AG09309 (cell line): ENCODE results near the gene CCT7.

ENCODE experiments used
- DNase-seq: peaks from one replicate; pipeline ENCODE4 v3.0.0-alpha.2; 2010; ENCODE audit warnings: low read depth
- H3K4me3 ChIP-seq: 2 replicates; pipeline ENCODE4 v1.5.1; 2011; ENCODE audit warnings: mild to moderate bottlenecking, low read depth, low read length, moderate library complexity; ENCODE audit not compliant: control insufficient read depth
- CTCF ChIP-seq: IDR thresholded peaks from 2 replicates; pipeline ENCODE4 v1.5.1; 2011; ENCODE audit warnings: mild to moderate bottlenecking, low read depth, low read length, inconsistent platforms; ENCODE audit not compliant: insufficient read depth, control insufficient read depth; ENCODE audit errors: missing control alignments

Gene CCT7

GRCh38 chr2:73290049-73290839 lies 56.1 kb downstream of the CCT7 start:
- DNase-seq = no peak
- peak; percentile 71 for TF ChIP-seq CTCF
- H3K4me3 ChIP-seq = no peak overlapping the region

GRCh38 chr2:73291093-73291460 lies 57.0 kb downstream of the CCT7 start:
- no peak overlapping the region; the same call in 1 of the 2 replicates for H3K4me3 ChIP-seq
- DNase-seq = no peak
- TF ChIP-seq CTCF = no peak

- TF ChIP-seq CTCF = no peak
- no peak overlapping the region; the same call in 1 of the 2 replicates for H3K4me3 ChIP-seq
- DNase-seq = no peak
Measured at GRCh38 chr2:73291461-73292315, 57.6 kb downstream of the CCT7 start.

- DNase-seq = no peak
- TF ChIP-seq CTCF = no peak
- no peak overlapping the region for H3K4me3 ChIP-seq
Measured at GRCh38 chr2:73292316-73292905, 58.3 kb downstream of the CCT7 start.

GRCh38 chr2:73292906-73293533 lies 58.9 kb downstream of the CCT7 start:
- no peak for DNase-seq

More at GRCh38 chr2:73292906-73293533, 58.9 kb downstream of the CCT7 start:
- no peak for TF ChIP-seq CTCF
- H3K4me3 ChIP-seq = peak overlapping the region; percentile 22
